GM12891 (cell line): ENCODE results near the gene SEL1L.

Experiments
- POLR2A ChIP-seq: IDR thresholded peaks from 2 replicates; pipeline ENCODE4 v1.6.1; 2011; ENCODE audit warnings: low read depth, low read length, control low read depth
- POLR2AphosphoS5 ChIP-seq: IDR thresholded peaks from 2 replicates; pipeline ENCODE4 v1.6.1; 2011; ENCODE audit warnings: low read depth, low read length, control low read depth
- POU2F2 ChIP-seq: IDR thresholded peaks from 2 replicates; pipeline ENCODE4 v1.6.1; 2011; ENCODE audit warnings: low read depth, mild to moderate bottlenecking, control low read depth, low read length, moderate library complexity
- SPI1 ChIP-seq: IDR thresholded peaks from 2 replicates; pipeline ENCODE4 v1.6.1; 2011; ENCODE audit warnings: low read depth, low read length, control low read depth
- TAF1 ChIP-seq: IDR thresholded peaks from 2 replicates; pipeline ENCODE4 v1.6.1; 2011; ENCODE audit warnings: low read depth, low read length, control low read depth

DNA sequence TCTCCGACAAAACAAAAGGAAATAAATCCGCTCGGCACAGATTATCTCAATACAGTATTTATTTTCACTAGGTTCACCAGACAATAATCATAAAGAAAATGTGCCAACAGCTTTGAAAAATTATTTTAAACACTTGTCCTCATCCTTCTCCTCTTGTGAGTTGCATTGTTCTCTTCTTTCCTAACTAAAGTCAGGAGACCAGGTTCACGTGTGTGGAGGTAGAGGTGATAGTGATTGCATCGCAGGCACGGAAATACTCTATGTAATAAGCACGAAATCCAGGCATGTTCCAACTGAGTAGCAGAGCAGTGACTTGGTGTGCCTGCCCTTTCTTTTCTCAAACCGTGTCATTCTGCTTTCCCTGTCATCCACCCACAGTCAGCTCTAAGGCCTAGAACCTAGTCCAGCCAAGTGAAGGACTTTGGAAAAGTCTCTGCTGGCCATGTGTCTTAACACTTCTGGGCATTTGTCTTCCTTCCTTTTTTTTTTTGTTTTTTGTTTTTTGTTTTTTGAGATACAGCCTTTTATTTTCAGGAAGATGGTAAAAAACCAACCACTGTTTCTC is 939 bp upstream of the SEL1L start:
- TF ChIP-seq POLR2AphosphoS5 (no peak), POLR2A (no peak), TAF1 (no peak), POU2F2 (no peak), SPI1 (no peak)
